Embryonic facial prominence (tissue), 1 donor: ENCODE data around the gene CDK3.

Experiments
- DNase-seq: peaks from one replicate; pipeline ENCODE4 v3.0.0-alpha.2; 2016; ENCODE audit errors: extremely low spot score

The CDK3 gene

DNA sequence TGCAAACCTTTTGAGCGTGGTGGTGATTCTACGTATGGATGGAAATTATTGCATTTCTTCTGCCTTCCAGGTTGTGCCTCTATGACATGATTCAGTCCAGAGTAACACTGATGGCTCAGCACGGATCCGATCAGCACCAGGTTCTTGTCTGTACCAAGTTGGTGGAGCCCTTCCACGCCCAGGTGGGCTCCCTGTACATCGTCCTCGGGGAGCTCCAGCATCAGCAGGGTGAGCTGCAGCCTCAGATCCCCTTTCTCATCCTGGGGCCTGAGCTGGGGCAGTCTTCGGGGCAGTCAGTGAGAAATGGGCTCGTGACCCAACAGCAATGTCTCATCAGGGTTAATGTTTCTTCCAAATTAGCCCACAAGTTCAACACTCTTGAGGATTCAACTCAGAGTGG, 9.3 kb upstream of the CDK3 start:
- DNase-seq = no peak

DNA sequence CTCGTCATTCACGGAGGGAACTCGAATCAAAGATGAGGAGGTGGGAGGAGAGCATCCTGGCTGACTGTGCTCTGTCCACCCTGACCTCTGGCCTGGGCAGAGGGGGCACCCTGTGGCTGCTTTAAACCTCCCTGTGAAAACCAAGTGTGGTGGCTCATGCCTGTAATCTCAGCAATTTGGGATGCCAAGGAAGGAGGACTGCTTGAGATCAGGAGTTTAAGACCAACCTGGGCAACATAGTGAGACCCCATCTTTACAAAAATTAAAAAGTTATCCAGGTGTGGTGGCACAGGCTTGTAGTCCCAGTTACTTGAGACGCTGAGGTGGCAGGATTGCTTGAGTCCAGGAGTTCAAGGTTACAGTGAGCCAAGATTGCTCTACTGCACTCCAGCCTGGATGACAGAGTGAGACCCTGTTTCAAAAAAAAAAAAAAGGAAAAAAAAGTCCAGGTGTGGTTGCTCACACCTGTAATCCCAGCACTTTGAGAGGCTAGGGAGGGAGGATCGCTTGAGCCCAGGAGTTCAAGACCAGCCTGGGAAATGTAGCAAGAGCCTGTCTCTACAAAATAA, 5.8 kb upstream of the CDK3 start:
- DNase-seq = no peak

DNA sequence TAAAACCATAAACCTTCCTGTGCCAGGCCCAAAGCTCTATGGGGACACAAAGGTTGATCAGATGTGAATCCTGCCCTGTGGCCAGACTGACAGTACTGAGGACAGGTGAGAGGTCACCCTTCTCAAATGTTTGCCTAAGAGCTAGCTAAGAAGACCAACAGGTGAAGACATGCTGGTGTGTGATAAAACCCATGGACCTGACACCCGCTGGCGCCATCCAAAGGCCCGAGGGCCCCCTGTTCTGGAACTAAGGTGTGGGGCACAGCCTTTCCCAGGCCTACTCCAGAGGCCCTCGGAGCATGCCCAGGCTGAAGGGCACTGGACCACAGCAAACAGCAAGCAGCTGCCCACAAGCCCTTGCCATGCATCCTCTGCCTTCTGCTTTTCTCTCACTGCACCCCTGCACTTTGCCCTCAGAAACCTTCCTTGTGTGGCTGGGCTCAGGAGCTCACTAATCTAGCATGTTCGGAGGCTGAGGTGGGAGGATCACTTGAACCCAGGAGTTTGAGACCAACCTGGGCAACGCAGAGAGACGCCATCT, 5.2 kb upstream of the CDK3 start:
- DNase-seq = no peak

DNA sequence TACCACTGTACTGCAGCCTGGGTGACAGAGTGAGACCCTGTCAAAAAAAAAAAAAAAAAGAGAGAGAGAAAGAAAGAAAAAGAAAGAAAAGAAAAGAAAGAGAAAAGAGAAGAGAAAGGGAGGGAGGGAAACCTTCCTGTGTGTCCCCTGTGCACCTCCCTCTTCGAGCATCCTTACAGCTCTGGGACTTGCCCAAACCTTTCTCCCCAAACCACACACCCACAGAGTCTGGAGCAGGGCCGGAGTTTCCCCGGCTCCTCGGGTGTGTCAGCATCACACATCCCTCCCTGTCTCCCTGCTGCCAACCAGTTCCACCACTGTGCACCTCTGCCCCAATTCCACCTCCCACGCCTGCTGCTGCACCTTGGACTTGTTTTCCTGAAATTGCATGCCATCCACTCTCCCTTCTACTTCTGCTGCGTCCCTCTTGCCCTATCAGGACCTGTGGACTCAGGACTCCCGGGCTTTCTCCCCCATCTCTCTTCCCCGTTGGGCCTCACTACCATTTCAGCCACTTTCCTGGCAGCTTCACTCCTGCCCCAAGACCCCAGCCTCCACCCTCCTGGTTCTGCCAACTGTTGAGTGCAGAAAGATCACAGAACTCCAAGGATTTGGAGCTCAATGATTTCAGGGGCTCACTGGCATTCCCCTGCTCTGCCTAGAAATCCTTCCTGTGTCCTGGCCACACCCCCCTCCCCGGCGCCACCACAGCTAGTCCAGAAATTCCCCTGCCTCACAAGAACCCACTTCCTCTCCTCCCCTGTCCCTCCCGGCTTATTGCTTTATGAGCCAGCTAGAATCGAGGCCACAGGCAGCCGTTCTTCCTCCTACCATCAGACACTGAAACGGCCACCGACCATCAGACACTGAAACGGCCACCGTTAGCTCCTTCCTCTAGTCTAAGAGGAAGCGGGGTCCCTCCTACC, 3.7 kb upstream of the CDK3 start:
- DNase-seq = no peak

DNA sequence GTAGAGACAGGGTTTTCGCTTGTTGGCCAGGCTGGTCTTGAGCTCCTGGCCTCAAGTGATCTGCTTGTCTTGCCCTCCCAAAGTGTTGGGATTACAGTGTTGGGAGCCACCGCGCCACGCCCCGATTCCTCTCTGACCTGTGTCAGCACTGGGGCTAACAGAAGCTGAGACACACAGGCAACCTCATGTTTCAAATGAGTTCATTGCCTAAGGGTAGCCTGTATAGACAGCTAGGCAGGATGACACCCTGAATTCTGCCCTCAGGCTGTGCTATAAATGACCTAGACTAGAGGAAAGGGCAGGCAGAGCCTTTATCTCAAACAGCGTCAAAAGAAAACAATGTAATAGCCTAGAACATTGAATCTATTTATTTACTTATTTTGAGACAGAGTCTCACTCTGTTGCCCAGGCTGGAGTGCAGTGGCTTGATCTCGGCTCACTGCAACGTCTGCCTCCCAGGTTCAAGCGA, 2.3 kb upstream of the CDK3 start:
- no peak for DNase-seq

DNA sequence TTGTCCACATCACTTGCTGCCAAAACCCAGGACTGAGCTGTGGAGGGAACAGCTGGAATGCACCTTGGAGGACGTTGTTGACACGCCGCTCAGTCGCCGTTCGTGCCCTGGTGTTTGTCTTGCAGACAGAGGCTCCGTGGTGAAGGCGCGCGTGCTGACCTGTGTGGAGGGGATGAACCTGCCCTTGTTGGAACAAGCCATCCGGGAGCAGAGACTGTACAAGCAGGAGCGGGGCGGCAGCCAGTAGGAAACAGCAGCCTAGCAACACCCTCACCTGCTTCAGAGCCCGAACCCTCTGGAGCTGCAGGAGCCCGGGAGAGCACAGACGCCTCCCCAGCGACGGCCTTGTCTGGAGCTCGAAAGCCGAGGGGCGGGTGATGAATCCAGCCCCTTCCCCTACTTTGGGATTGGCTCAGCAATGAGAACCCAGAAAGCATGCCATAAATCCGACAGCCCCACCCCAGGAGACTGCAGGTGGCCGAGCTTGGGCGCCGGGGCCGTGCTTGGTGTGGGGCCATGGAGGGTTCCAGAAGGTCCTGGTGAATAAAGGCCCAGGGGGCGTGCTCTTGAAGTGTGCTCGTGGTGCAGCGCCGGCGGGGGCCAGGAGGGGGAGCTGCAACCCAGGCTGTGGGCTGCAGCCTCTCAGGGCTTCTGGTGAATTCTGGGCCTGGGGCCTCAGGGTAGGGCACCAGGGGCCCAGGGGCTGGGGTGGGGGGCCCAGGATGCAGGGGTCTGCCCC, 470 bp upstream of the CDK3 start:
- no peak for DNase-seq

DNA sequence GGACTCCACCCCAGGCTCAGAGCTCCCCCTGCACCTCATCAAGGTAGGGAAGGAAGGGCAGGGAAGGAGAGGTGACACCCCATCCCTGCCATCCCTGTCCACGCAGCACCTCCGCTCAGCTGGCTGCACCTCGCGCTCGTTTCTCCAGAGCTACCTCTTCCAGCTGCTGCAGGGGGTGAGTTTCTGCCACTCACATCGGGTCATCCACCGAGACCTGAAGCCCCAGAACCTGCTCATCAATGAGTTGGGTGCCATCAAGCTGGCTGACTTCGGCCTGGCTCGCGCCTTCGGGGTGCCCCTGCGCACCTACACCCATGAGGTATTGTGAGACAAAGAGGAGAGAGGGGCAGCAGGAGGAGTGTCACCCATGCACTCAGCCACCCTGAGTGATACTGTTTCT, 1.4 kb downstream of the CDK3 start:
- DNase-seq = no peak

DNA sequence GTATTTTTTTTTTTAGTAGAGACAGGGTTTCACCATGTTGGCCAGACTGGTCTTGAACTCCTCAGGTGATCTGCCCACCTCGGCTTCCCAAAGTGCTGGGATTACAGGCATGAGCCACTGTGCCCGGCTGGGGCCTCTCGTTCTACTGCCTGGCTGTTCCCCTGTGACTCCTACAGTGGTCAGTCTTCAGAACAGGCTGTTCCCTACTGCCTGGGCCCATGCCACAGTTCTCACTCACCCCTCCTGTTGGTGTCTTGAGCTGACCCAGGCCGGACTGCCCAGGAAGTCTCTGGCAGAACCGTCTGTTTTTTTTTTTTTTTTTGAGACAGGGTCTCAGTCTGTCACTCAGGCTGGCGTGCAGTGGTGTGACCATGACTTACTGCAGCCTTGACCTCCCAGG, 3.3 kb downstream of the CDK3 start:
- DNase-seq = no peak

DNA sequence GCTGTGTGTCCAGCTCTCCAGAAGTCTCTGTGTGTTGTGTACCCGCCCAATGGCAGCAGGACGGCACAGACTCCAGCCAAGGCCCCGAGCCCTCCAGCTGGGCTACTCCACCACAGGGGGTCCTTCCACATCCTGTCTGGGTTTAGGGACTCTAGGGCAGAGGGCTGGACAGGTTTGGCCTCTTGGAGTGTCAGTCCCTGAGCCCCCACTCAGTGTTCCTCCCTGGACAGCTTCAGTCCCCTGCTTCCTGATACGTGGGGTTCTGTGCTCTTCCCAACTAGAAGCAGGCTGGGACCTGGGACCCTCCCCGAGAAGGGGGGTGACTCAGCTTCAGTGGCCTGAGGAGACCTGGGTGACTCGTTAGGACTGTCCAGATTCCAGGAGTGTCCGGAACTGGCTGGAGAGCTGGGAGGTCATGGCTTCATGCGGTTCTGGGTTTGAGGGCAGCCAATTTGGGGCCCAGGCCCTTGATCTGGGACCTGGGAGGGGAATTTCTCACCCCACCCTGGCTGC, 4.2 kb downstream of the CDK3 start:
- DNase-seq = no peak

DNA sequence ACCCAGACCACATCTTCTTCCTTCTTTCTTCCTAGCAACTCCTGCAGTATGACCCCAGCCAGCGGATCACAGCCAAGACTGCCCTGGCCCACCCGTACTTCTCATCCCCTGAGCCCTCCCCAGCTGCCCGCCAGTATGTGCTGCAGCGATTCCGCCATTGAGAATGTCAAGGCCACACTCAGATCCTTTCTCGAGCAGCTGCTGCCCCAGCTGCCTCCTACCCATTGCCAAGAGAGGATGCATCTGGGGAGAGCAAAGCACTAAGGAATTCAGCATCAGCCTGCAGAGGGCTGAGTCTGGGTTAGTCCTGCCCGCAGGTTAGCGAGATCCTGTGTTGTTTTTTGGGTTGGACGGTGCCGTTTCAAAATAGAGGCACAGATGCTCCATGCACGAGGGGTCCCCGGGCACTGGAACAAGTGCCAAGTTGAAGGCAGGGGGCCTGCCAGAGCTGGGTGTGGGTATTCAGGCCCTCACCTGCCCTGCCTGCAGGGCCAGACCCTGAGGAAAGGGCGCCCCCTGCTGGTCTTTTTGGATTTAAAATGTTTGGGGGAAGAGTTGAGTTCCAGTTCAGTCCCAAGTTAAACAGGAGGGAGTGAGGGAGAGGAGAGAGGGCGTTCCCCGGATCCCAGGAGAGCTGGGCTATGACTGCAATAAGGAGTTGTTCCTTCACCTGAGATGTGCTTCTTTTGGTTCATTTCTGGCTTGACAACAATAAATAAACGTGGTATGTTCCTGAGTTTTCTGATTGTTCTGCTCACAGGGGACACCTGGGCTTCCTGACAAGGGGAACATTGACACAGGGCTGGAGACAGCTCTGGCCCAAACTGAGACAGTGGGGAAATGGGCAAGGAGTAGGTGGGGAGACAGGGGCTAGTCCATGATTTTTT, 4.9 kb downstream of the CDK3 start:
- DNase-seq = no peak

DNA sequence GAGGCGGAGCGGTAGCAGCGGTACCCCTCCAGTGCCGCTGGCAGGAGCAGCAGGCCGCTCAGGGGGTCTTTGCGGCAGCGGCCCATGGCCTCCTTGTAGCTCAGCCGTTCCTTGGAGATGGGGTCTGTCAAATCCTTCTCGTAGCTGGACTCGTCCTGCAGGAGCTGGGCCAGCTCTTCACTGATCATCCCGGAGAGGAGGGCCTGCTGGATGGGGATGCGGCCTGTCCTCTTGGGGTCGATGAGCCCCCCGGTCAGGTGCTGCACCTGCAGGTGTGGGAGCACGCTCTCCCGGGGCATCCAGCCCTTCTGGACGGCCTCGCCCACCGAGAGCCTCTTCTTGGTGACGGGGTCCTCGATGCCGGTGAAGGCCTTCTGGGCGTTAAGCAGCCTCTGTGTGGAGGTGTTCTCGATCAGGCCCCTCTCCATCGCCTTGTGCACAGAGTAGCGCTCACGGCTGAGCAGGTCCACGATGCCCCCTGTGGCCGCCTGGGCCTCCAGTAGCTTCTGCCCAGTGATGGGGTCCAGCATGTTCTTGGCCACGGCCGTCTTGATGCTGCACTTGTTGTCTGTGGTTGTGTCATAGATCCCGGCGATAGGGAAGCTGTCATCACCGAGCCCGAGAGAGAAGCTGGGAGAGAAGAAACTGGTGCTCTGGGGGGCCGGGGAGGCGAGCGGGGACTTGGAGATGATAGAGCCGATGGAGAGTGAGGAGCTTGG, 6.6 kb downstream of the CDK3 start:
- DNase-seq = no peak

DNA sequence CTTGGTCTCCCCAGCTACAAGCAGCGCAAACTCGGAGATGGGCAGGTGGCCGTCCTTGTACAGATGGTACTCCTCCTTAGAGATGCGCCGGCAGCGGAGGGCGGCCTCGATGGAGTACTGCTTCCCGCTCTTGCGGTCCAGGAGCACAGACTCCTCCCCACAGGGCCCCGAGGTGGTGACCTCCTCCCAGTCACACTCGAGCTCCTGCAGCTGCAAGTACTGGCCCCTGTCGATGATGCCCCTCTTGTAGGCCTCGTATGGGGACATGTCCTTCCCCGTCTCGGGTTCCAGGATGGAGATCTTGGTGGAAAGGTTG, 7.2 kb downstream of the CDK3 start:
- DNase-seq = no peak

DNA sequence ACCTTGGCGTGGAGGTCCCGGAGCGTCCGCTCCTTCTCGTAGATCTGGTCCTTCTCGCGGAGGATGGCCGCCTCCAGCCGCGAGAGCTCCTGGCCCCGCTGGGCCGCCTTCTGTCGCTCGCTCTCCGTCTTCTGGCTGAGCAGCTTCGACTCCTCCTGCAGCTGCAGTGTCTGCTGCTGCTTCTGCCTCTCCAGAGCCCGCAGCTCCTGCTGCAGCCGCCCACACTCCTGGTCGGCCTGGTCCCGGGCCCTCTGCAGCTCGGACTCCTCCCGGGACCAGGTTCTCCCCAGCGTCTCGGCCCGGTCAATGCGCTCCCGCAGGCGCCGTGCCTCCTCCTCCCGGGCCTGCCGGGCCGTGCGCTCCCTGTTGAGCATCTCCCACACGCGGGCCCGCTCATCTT, 7.6 kb downstream of the CDK3 start:
- DNase-seq = no peak

DNA sequence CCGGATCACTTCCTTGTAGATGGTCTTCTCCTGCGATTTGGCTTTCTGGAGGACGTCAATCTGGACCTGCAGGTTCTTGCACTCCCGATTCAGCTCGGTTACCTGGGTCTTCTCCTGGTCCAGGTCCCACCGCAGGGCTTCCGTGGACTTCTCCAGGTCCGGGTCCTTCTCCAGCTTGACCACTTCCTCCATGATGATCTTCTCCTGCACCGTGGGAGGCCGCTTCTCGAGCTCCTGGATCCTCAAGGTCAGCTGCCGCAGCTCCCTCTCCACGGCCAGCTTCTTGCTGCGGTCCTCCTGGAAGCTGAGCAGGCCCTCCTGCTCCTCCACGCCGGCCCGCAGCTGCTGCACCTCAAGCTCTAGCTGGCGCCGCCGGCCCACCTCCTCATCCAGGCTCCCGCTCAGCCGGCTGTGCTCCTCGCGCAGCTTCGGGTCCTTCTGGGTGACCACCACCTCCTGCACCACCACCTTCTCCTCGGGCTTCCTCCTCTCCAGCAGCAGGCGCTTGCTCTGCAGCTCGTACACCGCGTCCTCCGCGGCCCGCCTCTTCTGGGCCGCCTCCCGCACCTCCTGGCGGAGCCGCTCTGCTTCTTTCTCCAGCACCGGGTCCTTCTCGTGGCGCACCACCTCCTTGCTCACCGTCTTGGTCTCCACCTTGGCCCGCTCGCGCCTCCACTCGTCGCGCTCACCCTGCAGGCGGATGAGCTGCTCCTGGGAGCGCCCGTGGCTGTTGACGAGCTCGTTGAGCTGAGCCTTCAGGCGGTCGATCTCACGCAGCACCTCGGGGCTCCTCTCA, 8.2 kb downstream of the CDK3 start:
- no peak for DNase-seq

DNA sequence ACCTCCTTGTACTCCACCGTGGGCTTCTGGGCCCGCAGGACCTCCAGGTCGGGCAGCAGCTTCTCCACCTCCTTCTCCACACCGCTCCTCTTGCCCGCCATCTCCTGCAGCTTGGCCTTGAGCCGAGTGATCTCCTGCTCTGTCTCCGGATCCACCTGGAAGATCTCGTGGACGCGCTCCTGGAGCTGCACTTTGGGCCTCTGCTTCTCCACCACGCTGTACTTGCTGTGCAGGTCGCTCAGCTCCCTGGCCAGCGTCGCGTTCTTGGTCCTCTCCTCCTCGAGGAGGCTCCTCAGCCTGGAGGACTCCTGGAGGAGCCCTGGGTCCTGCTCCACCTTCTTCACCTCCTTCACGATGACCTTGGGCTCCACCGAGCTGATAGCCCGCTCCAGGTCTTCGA, 8.8 kb downstream of the CDK3 start:
- no peak for DNase-seq

DNA sequence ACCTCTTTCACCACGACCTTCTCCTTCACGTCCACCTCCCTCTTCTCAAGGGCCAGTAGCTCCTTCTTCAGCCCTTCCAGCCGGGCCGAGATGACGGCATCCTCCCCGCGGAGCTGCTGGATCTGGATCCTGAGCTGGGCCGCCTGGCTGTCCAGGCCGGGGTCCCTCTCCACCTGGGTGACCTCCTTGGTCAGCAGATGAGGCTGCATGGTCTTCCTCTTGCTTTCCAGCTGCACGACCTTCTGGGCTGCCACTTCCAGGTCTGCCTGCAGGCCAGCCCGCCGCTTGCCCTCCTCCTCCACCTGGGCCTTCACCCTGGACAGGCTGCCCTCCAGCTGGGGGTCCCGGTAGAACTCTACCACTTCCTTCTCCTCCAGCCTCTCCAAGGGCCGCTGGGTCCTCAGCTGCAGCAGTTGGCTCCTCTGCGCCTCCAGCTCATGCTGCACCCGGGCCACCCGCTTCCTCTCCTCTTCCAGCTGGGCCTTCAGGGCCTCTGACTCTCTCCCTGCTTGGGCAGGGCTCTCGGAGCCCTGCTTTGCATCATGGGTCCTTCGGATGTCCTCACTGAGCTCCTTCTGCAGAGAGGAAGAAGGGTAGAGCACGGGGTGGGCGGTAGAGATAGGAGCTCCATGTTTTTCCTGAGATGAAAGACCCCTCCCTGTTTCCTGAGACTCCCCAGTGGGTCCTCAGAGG, 9.5 kb downstream of the CDK3 start:
- DNase-seq = no peak

DNA sequence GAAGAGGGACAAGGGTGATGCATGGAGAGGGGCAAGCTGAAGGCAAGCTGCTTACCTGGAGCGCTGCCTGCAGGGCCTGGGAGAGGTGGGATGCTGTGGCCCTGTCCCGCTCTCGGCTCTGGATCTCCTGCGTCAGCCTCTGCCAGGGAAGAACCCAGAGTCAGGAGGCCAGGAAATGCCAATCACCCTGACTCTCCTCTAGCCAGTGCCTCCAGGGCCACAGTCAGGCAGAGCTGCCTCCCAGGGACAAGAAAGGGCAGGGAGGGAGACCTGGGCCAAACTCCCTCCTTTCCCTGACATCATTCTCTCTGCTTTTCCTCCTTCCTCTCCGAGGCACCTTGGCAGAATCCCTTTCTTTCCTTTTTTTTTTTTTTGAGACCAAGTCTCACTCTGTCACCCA, 11.3 kb downstream of the CDK3 start:
- DNase-seq = no peak

DNA sequence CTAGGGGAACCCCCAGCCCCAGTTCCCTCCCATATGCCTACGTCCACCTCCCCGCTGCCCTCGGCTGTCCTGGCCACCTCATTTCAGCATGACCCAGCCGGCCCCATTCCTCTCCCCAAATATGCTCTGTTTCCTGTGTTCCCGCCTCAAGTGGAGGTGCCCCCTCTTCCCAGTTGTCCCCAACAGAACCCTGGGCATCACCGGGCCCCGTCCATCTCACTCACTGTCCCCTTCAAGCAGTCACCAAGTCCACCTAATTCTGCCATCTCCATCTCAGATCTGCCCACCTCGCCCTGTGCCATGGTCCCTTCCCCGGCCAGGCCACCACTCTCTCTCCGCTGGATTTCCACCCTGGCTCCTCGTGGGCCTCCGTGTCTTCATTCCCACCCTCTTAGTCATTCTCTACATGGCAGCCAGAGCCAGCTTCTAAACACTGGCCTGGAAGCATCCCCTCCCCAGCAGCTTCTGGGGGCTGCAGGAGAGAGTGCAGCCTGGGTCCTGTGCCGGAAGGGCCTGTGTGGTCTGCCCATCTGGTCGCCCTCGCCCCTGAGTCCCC, 12.8 kb downstream of the CDK3 start:
- no peak for DNase-seq
